Mesodermal cell (in vitro differentiated cells): Measurements from ENCODE around the gene TRIO.

Experiments used
- H3K27ac ChIP-seq: 2 replicates; pipeline ENCODE4 v1.7.0; 2013; ENCODE audit warnings: mild to moderate bottlenecking, low read depth, low read length, moderate library complexity; ENCODE audit not compliant: severe bottlenecking
- H3K36me3 ChIP-seq: 2 replicates; pipeline ENCODE4 v1.7.1; 2013; ENCODE audit warnings: mild to moderate bottlenecking, low read length, moderate library complexity; ENCODE audit not compliant: control insufficient read depth, insufficient read depth
- H3K4me1 ChIP-seq: one replicate; pipeline ENCODE4 v1.7.1; 2013; ENCODE audit warnings: mild to moderate bottlenecking, low read length; ENCODE audit not compliant: insufficient read depth, control insufficient read depth, poor library complexity, severe bottlenecking
- H3K4me3 ChIP-seq: 2 replicates; pipeline ENCODE4 v1.7.0; 2013; ENCODE audit warnings: low read length, control low read depth, mild to moderate bottlenecking; ENCODE audit not compliant: insufficient read depth, poor library complexity, severe bottlenecking; ENCODE audit errors: extremely low read depth
- H3K9me3 ChIP-seq: 2 replicates; pipeline ENCODE4 v1.7.1; 2013; ENCODE audit warnings: mild to moderate bottlenecking, low read length, moderate library complexity; ENCODE audit not compliant: control insufficient read depth
- WGBS, 2 experiments: methylation state at CpG; one replicate each; pipeline ENCODE4 v1.1.5; 2013; ENCODE audit warnings: missing lambda C conversion rate in 2 of 2; ENCODE audit not compliant: insufficient coverage in 2 of 2; 5-methylcytosine and 5-hydroxymethylcytosine counted together

TRIO gene

DNA sequence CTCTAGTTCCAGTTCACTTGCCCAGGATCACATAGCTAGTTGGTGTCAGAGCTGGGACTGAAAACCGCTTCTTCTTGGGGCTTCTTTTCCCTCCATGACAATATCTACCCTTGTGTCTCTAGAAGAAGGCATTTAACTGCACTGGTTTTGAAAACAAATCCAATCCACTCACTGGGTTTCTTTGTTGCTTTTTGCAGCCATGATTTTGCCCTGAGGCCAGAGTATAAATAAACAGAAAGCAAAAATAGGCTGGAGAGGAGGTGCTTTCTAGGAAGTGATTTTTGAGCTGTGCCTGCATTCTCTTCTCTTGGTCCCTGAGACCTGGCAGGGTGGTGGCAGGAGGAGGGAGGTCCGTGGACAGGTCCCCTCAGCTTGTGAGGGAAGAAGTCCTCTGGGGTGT is 6.9 kb upstream of the TRIO start:
- H3K36me3 ChIP-seq: no peaks in the 10 kb centered on the region
- H3K27ac ChIP-seq: no peak overlapping the region
- WGBS, 2 experiments: 94 to 100% methylated on average over 1 to 2 of the region's 2 CpGs
- H3K4me1 ChIP-seq: no peaks in the 10 kb centered on the region
- H3K4me3 ChIP-seq: no peak overlapping the region
- peaks cover 5% of the 10 kb centered on the region for H3K9me3 ChIP-seq

- H3K9me3 ChIP-seq: peaks cover 5% of the 10 kb centered on the region
- H3K4me1 ChIP-seq: peaks cover 9% of the 10 kb centered on the region
- no peak overlapping the region for H3K27ac ChIP-seq
- H3K4me3 ChIP-seq: no peak overlapping the region
- no peaks in the 10 kb centered on the region for H3K36me3 ChIP-seq
- 86 to 94% methylated on average over 8 to 9 of the region's 11 CpGs for WGBS, 2 experiments
Observed at GRCh38 chr5:14138608-14139540, 4.3 kb upstream of the TRIO start.

GRCh38 chr5:14141764-14142163 is 1.4 kb upstream of the TRIO start:
- no peaks in the 10 kb centered on the region for H3K36me3 ChIP-seq
- peaks cover 21% of the 10 kb centered on the region for H3K4me1 ChIP-seq
- H3K27ac ChIP-seq: no peak overlapping the region
- peak overlapping the region; percentile 60 for H3K4me3 ChIP-seq
- H3K9me3 ChIP-seq: no peaks in the 10 kb centered on the region
- WGBS, 2 experiments: 83% methylated on average over 1 of the region's 3 CpGs; no CpG with 5 or more reads in 1 of the 2 experiments

DNA sequence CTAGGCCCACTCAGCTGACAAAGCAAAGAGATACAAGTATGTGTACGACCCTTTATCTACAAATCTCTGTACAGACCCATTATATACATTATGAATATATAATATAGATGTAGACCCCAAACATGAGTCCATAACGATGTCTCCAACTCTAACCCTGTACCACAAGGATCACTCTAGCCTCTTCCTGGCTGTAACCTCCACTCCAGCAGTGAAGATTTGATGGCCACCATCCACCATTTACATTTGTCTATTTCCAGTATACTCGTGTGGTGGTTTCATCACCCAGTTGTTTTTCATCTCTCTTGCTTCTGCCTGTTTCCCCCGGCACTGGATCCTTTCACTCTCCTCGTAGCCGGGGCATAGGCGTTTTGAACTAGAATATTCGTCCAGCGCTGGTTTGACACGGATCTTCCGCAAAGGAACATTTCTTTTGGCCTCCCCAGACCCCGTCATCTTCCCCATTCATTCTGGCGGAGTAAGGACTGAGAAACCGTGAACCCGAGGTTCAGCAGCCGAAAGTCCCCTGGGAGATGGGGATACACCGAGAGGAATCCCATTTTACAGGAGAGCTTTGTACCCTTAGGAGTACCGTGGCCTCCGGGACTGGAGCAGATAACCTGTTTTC is 828 bp upstream of the TRIO start:
- peak overlapping the region; percentile 85 for H3K27ac ChIP-seq
- H3K36me3 ChIP-seq: no peaks in the 10 kb centered on the region
- peaks cover 27% of the 10 kb centered on the region for H3K4me1 ChIP-seq
- H3K9me3 ChIP-seq: no peaks in the 10 kb centered on the region
- 27 to 40% methylated on average over 9 to 17 of the region's 19 CpGs for WGBS, 2 experiments
- H3K4me3 ChIP-seq: peak overlapping the region; percentile 60

DNA sequence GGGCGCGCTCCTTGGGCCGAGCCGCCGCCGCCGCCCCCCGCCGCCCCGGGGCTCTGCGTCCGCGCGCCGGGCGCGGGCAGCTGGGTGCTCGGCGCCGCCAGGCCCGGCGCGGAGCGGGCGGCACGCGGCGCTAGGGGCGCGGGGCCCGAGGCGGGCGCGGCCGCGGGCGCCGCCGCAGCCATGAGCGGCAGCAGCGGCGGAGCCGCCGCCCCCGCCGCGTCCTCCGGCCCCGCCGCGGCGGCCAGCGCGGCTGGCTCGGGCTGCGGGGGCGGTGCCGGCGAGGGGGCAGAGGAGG is 351 bp downstream of the TRIO start:
- Histone ChIP-seq H3K4me3 (peak overlapping the region; percentile 77), H3K4me1 (peaks cover 39% of the 10 kb centered on the region), H3K9me3 (no peaks in the 10 kb centered on the region), H3K27ac (no peak overlapping the region), H3K36me3 (peaks cover 3% of the 10 kb centered on the region)
- 0% methylated on average over 19 to 54 of the region's 59 CpGs for WGBS, 2 experiments

- Histone ChIP-seq H3K9me3 (no peaks in the 10 kb centered on the region), H3K36me3 (peaks cover 4% of the 10 kb centered on the region), H3K4me3 (peak overlapping the region; percentile 77), H3K27ac (peak overlapping the region; percentile 51), H3K4me1 (peaks cover 44% of the 10 kb centered on the region)
- 0 to 1% methylated on average over 59 to 84 of the region's 85 CpGs for WGBS, 2 experiments
Observed at GRCh38 chr5:14143841-14144585, 871 bp downstream of the TRIO start.

DNA sequence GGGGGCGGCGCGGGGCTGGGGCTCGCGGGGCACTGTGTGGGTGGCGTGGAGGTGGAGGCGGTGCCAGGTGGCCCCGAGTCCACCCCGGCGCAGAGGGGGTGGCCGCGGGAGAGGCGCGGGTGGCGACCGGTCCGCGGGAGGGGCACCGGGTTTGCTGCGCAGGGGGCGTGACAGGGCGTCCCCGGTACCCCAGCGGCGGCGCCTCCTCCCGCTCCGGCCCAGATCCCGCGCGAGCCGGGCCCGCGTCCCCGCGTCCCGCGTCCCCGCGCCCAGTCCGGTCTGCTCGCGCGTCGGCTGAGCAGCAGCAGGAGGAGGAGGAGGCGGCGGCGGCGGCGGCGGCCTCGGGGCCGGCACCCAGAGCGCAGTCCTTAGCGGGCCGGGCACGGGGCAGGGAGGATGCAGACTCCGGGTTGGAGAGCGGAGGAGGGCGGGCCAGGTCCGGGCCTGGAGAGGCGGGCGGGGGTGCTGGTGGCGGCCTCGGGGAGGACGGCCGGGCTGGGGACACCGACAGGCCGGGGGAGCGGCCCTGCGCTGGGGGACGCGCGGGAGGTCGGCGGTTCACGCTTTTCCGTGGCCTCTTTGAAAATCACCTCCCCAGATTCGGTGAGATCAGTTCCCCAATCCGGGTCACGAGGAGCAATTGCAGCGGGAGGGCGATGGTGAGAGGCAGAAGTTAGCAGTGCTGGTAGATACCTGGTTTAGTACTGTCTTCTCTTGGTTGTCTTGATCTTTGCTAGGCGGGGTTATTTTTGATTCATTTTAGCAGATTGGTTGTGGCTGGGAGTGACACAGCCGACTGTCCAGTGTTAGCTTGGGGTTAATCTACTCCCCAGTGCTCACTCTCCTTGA is 1.7 kb downstream of the TRIO start:
- peak overlapping the region; percentile 51 for H3K27ac ChIP-seq
- H3K4me3 ChIP-seq: peak overlapping the region; percentile 77
- 0 to 1% methylated on average over 50 to 57 of the region's 85 CpGs for WGBS, 2 experiments
- H3K9me3 ChIP-seq: no peaks in the 10 kb centered on the region
- peaks cover 52% of the 10 kb centered on the region for H3K4me1 ChIP-seq
- H3K36me3 ChIP-seq: peaks cover 7% of the 10 kb centered on the region

GRCh38 chr5:14145435-14146334 is 2.5 kb downstream of the TRIO start:
- Histone ChIP-seq H3K27ac (peak overlapping the region; percentile 51), H3K9me3 (no peaks in the 10 kb centered on the region), H3K4me1 (peaks cover 56% of the 10 kb centered on the region), H3K36me3 (peaks cover 7% of the 10 kb centered on the region), H3K4me3 (peak overlapping the region; percentile 77)
- WGBS, 2 experiments: 42 to 57% methylated on average over 8 to 13 of the region's 14 CpGs

DNA sequence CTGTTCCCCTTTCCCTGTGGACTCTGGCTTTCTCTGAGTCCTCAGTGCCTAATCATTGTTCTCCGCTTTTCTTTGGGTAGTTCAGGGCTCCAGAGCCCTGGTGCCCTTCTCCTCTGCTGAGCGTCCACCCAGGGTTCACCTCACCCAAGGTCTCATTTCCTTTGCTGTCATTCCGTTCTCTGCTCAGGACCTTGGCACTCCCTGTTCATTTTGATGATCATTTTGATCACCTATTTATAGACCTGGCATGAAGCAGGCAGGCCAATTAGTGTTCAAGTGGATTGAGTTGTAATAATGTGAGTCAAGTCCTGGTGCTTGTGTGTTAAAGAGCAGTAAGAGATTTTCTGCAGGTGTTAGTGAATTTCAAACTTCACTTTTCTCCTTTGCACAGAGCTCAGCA is 3.6 kb downstream of the TRIO start:
- Histone ChIP-seq H3K36me3 (peaks cover 7% of the 10 kb centered on the region), H3K9me3 (no peaks in the 10 kb centered on the region), H3K27ac (no peak overlapping the region), H3K4me3 (no peak overlapping the region), H3K4me1 (peaks cover 63% of the 10 kb centered on the region)
- 90 to 100% methylated on average over 3 of the region's 3 CpGs for WGBS, 2 experiments
